K562 (cell line): Measurements from ENCODE around the gene NEURL1. TPM values are rescaled to one million over a fixed set of nuclear protein-coding genes. Genes with fewer than 3 reads are reported as not detected.

Experiments used
- ATAC-seq: fragments of 200-7000 bp; cut with Tn5 transposase; 3 replicates; pipeline ENCODE4 v1.9.1; 2020; ENCODE audit warnings: moderate library complexity
- BruUV-seq: library from RNA; stranded (reverse); fragments of 400-500 nt; replicated peaks from 2 replicates; lab custom pipeline; 2021; lab: Mats Ljungman, UMichigan
- CTCF ChIA-PET: fragments of 300-600 bp; formaldehyde crosslinking; extraction: SDS; loops from one replicate; lab custom pipeline; 2021; ENCODE audit warnings: low intra/inter-chr PET ratio; lab: Yijun Ruan, JAX
- POLR2A ChIA-PET: fragments of 300-600, 350-650 bp; sonication (Branson Sonifier 250); formaldehyde crosslinking; extraction: SDS; loops from one replicate; lab custom pipeline; 2021; ENCODE audit warnings: antibody characterized with exemption, inconsistent platforms; lab: Yijun Ruan, JAX
- DNase-seq, 4 experiments: peaks; one replicate each; pipeline versions ENCODE4 v3.0.0 to v3.0.0-alpha.2; 2011 to 2018; ENCODE audit warnings: low spot score in 3 of 4, mixed read lengths in 3 of 4; ENCODE audit errors: extremely low read depth in 1 of 4
- FAIRE-seq: peaks from 2 replicates; lab custom pipeline; 2011; peaks lifted over from hg19 to GRCh38; lab: Jason Lieb, UNC
- H2AFZ ChIP-seq: 2 replicates; pipeline ENCODE4 v1.6.0; 2011; ENCODE audit warnings: low read depth, low read length, control low read depth, inconsistent platforms
- H3K27ac ChIP-seq: fragments of 200-600 bp; 3 replicates; pipeline ENCODE4 v1.8.0; 2011; ENCODE audit warnings: low read depth, mild to moderate bottlenecking, control low read depth, inconsistent platforms, low read length, moderate library complexity, mixed read lengths; ENCODE audit errors: extremely low read depth
- H3K27me3 ChIP-seq, 2 experiments: fragments of 300-600 bp in 1 of 2; 2 replicates in 1 of 2; 3 replicates in 1 of 2; pipeline versions ENCODE4 v1.6.0 to v1.8.0; 2011; ENCODE audit warnings: inconsistent platforms in 2 of 2, low read length in 2 of 2, mild to moderate bottlenecking in 1 of 2, mixed read lengths in 1 of 2, moderate library complexity in 1 of 2; ENCODE audit not compliant: control insufficient read depth in 2 of 2, insufficient read depth in 2 of 2
- H3K36me3 ChIP-seq: fragments of 300-600 bp; 3 replicates; pipeline ENCODE4 v1.8.0; 2011; ENCODE audit warnings: mild to moderate bottlenecking, low read length, inconsistent platforms; ENCODE audit not compliant: control insufficient read depth, insufficient read depth
- H3K4me1 ChIP-seq, 2 experiments: fragments of 200-600 bp in 1 of 2; replicated peaks in 1 of 2; 2 replicates in 1 of 2; 3 replicates in 1 of 2; pipeline versions ENCODE4 v1.5.1 to v1.8.0; 2011; ENCODE audit warnings: inconsistent platforms in 2 of 2, low read length in 2 of 2, mild to moderate bottlenecking in 1 of 2, mixed read lengths in 1 of 2, moderate library complexity in 1 of 2; ENCODE audit not compliant: control insufficient read depth in 2 of 2, insufficient read depth in 2 of 2
- H3K4me2 ChIP-seq: 2 replicates; pipeline ENCODE4 v1.6.1; 2011; ENCODE audit warnings: low read length, control low read depth, inconsistent platforms, mixed read lengths; ENCODE audit not compliant: insufficient read depth
- H3K4me3 ChIP-seq: fragments of 200-600 bp; sonication (generic), shearing (Covaris generic); 2 replicates; pipeline ENCODE4 v1.5.1; 2016; ENCODE audit warnings: control low read depth, inconsistent platforms
- H3K79me2 ChIP-seq: fragments of 200-600 bp; 3 replicates; pipeline ENCODE4 v1.8.0; 2011; ENCODE audit warnings: low read length, inconsistent platforms; ENCODE audit not compliant: control insufficient read depth, insufficient read depth
- H3K9ac ChIP-seq, 2 experiments: 2 replicates each; pipeline versions ENCODE4 v1.6.0 to v1.6.1; 2011; ENCODE audit warnings: low read depth in 2 of 2, low read length in 2 of 2, control low read depth in 1 of 2, inconsistent platforms in 1 of 2, mild to moderate bottlenecking in 1 of 2, mixed read lengths in 1 of 2; ENCODE audit not compliant: insufficient read depth in 1 of 2
- H3K9me1 ChIP-seq: one replicate; pipeline ENCODE4 v1.6.0; 2011; ENCODE audit warnings: inconsistent platforms, mild to moderate bottlenecking, low read length, moderate library complexity; ENCODE audit not compliant: control insufficient read depth, insufficient read depth
- H3K9me3 ChIP-seq: replicated peaks from 2 replicates; pipeline ENCODE4 v1.5.1; 2011; ENCODE audit warnings: low read depth, low read length, inconsistent platforms; ENCODE audit not compliant: control insufficient read depth, insufficient read depth
- H4K20me1 ChIP-seq: replicated peaks from 2 replicates; pipeline ENCODE4 v1.6.1; 2011; ENCODE audit warnings: low read length, inconsistent platforms, mixed read lengths; ENCODE audit not compliant: control insufficient read depth, insufficient read depth
- POLR2G ChIP-seq: fragments of 200-400 bp; formaldehyde crosslinking; IDR thresholded peaks from 2 replicates; pipeline ENCODE4 v1.6.1; 2017; ENCODE audit warnings: low read depth, mild to moderate bottlenecking, antibody characterized with exemption, low read length, moderate library complexity
- PRMT5 ChIP-seq: sonication (generic); formaldehyde crosslinking; IDR thresholded peaks from 2 replicates; pipeline ENCODE4 v1.5.0; 2020; ENCODE audit warnings: missing genetic modification reagents
- WGBS: fragments of 100-300 bp; shearing (Covaris generic); methylation state at CpG from one replicate; pipeline ENCODE4 v1.1.6; 2016; ENCODE audit warnings: low coverage, mixed read lengths; ENCODE audit not compliant: insufficient coverage; ENCODE audit errors: missing lambda C conversion rate; 5-methylcytosine and 5-hydroxymethylcytosine counted together
- in situ Hi-C: fragments of 300-500 bp; cut with MboI; formaldehyde crosslinking; loops from 4 replicates; pipeline ENCODE4 v1.15.0; 2018; ENCODE audit warnings: inconsistent platforms, mixed read lengths
- intact Hi-C: fragments of 100-400 bp; cut with micrococcal nuclease; formaldehyde crosslinking; loops from 2 replicates; pipeline ENCODE4 v1.14.2; 2022
- polyA plus RNA-seq, 8 experiments: library from polyadenylated mRNA; depleted of rRNA in 4 of 8; stranded (reverse) in 5 of 8; unstranded in 3 of 8; fragments of >200 nt; fragmentation: Nextera tagmentation in 2 of 8; fragmentation: Illumina TruSeq in 1 of 8; extraction: Ambion mirVana in 2 of 8; extraction: Trizol in 1 of 8; gene quantifications; 2 replicates each; pipeline versions ENCODE4 v1.2.1 to v1.2.3, GENCODE V29; 2011 to 2014; ENCODE audit warnings: inconsistent platforms in 1 of 8, missing spikeins in 1 of 8
- total RNA-seq, 7 experiments: library from RNA; depleted of rRNA in 6 of 7; stranded (reverse); fragments of >200 nt in 6 of 7; fragmentation: Illumina TruSeq in 2 of 7; extraction: Trizol in 2 of 7; gene quantifications; 2 replicates each; pipeline versions ENCODE4 v1.2.1 to v1.2.3, GENCODE V29; 2011 to 2021; ENCODE audit warnings: low replicate concordance in 1 of 7
- TF ChIP-seq, protein P1 (sequence below): fragments of 450-650 bp; formaldehyde crosslinking; IDR thresholded peaks from 2 replicates; pipeline ENCODE4 v1.4.0; 2022; ENCODE audit warnings: mild to moderate bottlenecking, moderate library complexity
- TF ChIP-seq, protein P2 (sequence below), 2 experiments: IDR thresholded peaks; 2 replicates each; pipeline ENCODE4 v1.6.1; 2012; ENCODE audit warnings: improper control_type of control experiment in 2 of 2, low read depth in 2 of 2, low read length in 2 of 2, borderline replicate concordance in 1 of 2

Gene NEURL1
- total and polyA plus RNA-seq, 9 of the 15 experiments (the other 6 are each of a cell fraction or from before 2014, with no cell fraction given), result 0.01 to 0.45 (median 0.16) TPM; not detected in 5

DNA sequence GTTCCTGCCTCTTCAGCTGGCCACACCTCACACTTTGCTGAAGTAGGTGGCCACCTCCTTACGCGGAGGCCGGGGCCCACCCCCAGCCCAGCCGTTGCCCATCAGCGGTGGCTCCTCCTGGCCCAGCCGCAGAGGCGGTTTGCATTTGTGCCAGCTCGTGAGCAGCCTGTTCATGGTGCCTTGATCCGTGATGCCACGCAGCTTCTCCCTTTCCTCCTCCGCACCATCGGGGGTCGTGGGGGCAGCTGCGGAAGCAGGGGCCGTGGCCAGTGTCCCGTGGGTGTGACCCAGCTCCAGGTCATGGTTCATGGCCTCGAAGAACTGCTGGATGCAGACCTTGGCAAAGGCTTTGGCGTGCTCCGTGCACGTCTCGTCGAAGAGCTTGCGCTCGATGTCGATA lies 38.3 kb upstream of the NEURL1 start:
- Histone ChIP-seq H3K27ac (no peak overlapping the region), H4K20me1 (no peaks in the 10 kb centered on the region; the same call in 1 of the 2 replicates), H3K9me1 (no peaks in the 10 kb centered on the region), H3K79me2 (no peaks in the 10 kb centered on the region), H3K36me3 (no peaks in the 10 kb centered on the region), H3K9me3 (no peaks in the 10 kb centered on the region), H3K4me3 (no peak overlapping the region), H3K27me3 (no peaks in the 10 kb centered on the region), H3K4me1 (peaks cover 2 to 22% of the 10 kb centered on the region in 2 experiments; a peak in 3 of 5 replicates), H2AFZ (no peak overlapping the region), H3K4me2 (no peak overlapping the region), H3K9ac (peak overlapping the region in 1 of 2 experiments; percentile 68; a peak in 1 of 4 replicates)
- FAIRE-seq (no peak), ATAC-seq (no peak), DNase-seq (no peak)
- BruUV-seq, result no TSS peak
- in situ Hi-C loops, result no loop called here
- ChIA-PET POLR2A (no interaction called here), CTCF (no interaction called here)
- WGBS, result 35% methylated on average over 25 of the region's 25 CpGs
- intact Hi-C loops, result no loop called here
- 0 out of 2 replicates have a peak, but pooled peaks have one; percentile 22 for TF ChIP-seq POLR2G
- TF ChIP-seq PRMT5 (CRISPR knock-in tag), result no peak
- TF ChIP-seq, protein P1, sequence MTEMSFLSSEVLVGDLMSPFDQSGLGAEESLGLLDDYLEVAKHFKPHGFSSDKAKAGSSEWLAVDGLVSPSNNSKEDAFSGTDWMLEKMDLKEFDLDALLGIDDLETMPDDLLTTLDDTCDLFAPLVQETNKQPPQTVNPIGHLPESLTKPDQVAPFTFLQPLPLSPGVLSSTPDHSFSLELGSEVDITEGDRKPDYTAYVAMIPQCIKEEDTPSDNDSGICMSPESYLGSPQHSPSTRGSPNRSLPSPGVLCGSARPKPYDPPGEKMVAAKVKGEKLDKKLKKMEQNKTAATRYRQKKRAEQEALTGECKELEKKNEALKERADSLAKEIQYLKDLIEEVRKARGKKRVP (CRISPR knock-in tag), result no peak
- TF ChIP-seq, protein P2, sequence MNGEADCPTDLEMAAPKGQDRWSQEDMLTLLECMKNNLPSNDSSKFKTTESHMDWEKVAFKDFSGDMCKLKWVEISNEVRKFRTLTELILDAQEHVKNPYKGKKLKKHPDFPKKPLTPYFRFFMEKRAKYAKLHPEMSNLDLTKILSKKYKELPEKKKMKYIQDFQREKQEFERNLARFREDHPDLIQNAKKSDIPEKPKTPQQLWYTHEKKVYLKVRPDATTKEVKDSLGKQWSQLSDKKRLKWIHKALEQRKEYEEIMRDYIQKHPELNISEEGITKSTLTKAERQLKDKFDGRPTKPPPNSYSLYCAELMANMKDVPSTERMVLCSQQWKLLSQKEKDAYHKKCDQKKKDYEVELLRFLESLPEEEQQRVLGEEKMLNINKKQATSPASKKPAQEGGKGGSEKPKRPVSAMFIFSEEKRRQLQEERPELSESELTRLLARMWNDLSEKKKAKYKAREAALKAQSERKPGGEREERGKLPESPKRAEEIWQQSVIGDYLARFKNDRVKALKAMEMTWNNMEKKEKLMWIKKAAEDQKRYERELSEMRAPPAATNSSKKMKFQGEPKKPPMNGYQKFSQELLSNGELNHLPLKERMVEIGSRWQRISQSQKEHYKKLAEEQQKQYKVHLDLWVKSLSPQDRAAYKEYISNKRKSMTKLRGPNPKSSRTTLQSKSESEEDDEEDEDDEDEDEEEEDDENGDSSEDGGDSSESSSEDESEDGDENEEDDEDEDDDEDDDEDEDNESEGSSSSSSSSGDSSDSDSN (IDR thresholded peaks at IDR 0.05; ENCODE audit: borderline replicate concordance in 1 of 2, low read depth in 2 of 2, low read length in 2 of 2), result no peak
